ENCODE measurements around the gene HOXA1.
"Not testable (repeated sequence)": the region's sequence is repeated elsewhere in the genome, so short reads cannot be mapped to it uniquely, and the experiment has no call there.

Gene HOXA1

DNA sequence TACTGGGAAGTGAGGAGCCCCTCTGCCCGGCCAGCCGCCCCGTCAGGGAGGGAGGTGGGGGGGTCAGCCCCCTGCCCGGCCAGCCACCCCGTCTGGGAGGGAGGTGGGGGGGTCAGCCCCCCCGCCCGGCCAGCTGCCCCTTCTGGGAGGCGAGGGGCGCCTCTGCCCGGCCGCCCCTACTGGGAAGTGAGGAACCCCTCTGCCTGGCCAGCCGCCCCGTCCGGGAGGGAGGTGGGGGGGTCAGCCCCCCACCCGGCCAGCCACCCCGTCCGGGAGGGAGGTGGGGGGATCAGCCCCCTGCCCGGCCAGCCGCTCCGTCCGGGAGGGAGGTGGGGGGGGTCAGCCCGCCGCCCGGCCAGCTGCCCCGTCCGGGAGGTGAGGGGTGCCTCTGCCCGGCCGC, 50.7 kb downstream of the HOXA1 start:
- DNase-seq = not testable (repeated sequence)

All from NCI-H526 (cell line).